Endothelial cell of umbilical vein (primary cell): Measurements from ENCODE around the gene ZNF804A. TPM values are rescaled to one million over a fixed set of nuclear protein-coding genes. Genes with fewer than 3 reads are reported as not detected.

Experiments used
- BruUV-seq: library from RNA; stranded (reverse); fragments of 400-500 nt; replicated peaks from 2 replicates; lab custom pipeline; 2021; lab: Mats Ljungman, UMichigan
- CTCF ChIA-PET: fragments of 300-600, 350-600 bp; sonication (Branson Sonifier 250); formaldehyde crosslinking; loops from one replicate; lab custom pipeline; 2021; ENCODE audit warnings: antibody characterized with exemption, inconsistent platforms; lab: Charles Lee
- POLR2A ChIA-PET: fragments of 300-600, 350-600 bp; sonication (Branson Sonifier 250); formaldehyde crosslinking; loops from one replicate; lab custom pipeline; 2021; ENCODE audit warnings: antibody characterized with exemption, inconsistent platforms; lab: Charles Lee
- DNase-seq: peaks from one replicate; pipeline ENCODE4 v3.0.0-alpha.2; 2011; ENCODE audit warnings: low read depth, low spot score
- FAIRE-seq: peaks from 2 replicates; lab custom pipeline; 2011; peaks lifted over from hg19 to GRCh38; lab: Jason Lieb, UNC
- H2AFZ ChIP-seq: 2 replicates; pipeline ENCODE4 v1.6.0; 2012; ENCODE audit warnings: low read depth, low read length, control low read depth, inconsistent platforms
- H3K27ac ChIP-seq: 2 replicates; pipeline ENCODE4 v1.5.1; 2011; ENCODE audit warnings: low read depth, mild to moderate bottlenecking, control low read depth, low read length, moderate library complexity; ENCODE audit not compliant: insufficient read depth
- H3K27me3 ChIP-seq, 2 experiments: 2 replicates each; pipeline versions ENCODE4 v1.6.0 to v1.6.1; 2011; ENCODE audit warnings: low read length in 2 of 2, mixed read lengths in 1 of 2; ENCODE audit not compliant: control insufficient read depth in 2 of 2, insufficient read depth in 2 of 2
- H3K36me3 ChIP-seq, 2 experiments: 2 replicates in 1 of 2; 3 replicates in 1 of 2; pipeline ENCODE4 v1.5.1; 2011; ENCODE audit warnings: low read length in 2 of 2, mild to moderate bottlenecking in 1 of 2, moderate library complexity in 1 of 2; ENCODE audit not compliant: control insufficient read depth in 2 of 2, insufficient read depth in 2 of 2; ENCODE audit errors: extremely low read depth in 1 of 2
- H3K4me1 ChIP-seq: 3 replicates; pipeline ENCODE4 v1.5.1; 2011; ENCODE audit warnings: mild to moderate bottlenecking, low read length; ENCODE audit not compliant: control insufficient read depth, insufficient read depth; ENCODE audit errors: extremely low read depth
- H3K4me2 ChIP-seq: 2 replicates; pipeline ENCODE4 v1.6.1; 2011; ENCODE audit warnings: low read length, control low read depth, mixed read lengths; ENCODE audit not compliant: insufficient read depth
- H3K4me3 ChIP-seq, 3 experiments: fragments of 200-600 bp in 1 of 3; sonication (generic), shearing (Covaris generic) in 1 of 3; replicated peaks in 1 of 3; 2 replicates each; pipeline ENCODE4 v1.5.1; 2011 to 2016; ENCODE audit warnings: control low read depth in 3 of 3, low read length in 3 of 3, mild to moderate bottlenecking in 2 of 3, inconsistent platforms in 1 of 3, low read depth in 1 of 3, moderate library complexity in 1 of 3; ENCODE audit not compliant: insufficient read depth in 1 of 3
- H3K79me2 ChIP-seq: 2 replicates; pipeline ENCODE4 v1.6.0; 2012; ENCODE audit warnings: low read length, inconsistent platforms; ENCODE audit not compliant: control insufficient read depth, insufficient read depth
- H3K9ac ChIP-seq: replicated peaks from 2 replicates; pipeline ENCODE3; 2011; ENCODE audit warnings: low read length, control low read depth; ENCODE audit not compliant: insufficient read depth; ENCODE audit errors: extremely low read depth
- H3K9me1 ChIP-seq: replicated peaks from 3 replicates; pipeline ENCODE4 v1.6.0; 2011; ENCODE audit warnings: mild to moderate bottlenecking, low read length; ENCODE audit not compliant: control insufficient read depth, insufficient read depth; ENCODE audit errors: extremely low read depth
- H3K9me3 ChIP-seq: replicated peaks from 2 replicates; pipeline ENCODE4 v1.5.1; 2012; ENCODE audit warnings: low read length, inconsistent platforms; ENCODE audit not compliant: control insufficient read depth, insufficient read depth
- H4K20me1 ChIP-seq: replicated peaks from 2 replicates; pipeline ENCODE3; 2011; ENCODE audit warnings: mild to moderate bottlenecking, low read length; ENCODE audit not compliant: control insufficient read depth, insufficient read depth; ENCODE audit errors: extremely low read depth
- CTCF ChIP-seq, 2 donors: IDR thresholded peaks; 1 replicate in 1 of 2; 2 replicates in 1 of 2; pipeline ENCODE4 v1.5.1; 2011; ENCODE audit warnings: low read length in 2 of 2, mild to moderate bottlenecking in 2 of 2, moderate library complexity in 2 of 2, control low read depth in 1 of 2, inconsistent platforms in 1 of 2, low read depth in 1 of 2; ENCODE audit not compliant: insufficient read depth in 1 of 2; ENCODE audit errors: extremely low read depth in 1 of 2
- EZH2 ChIP-seq: IDR thresholded peaks from 2 replicates; pipeline ENCODE4 v1.6.1; 2012; ENCODE audit warnings: borderline replicate concordance, low read depth, mild to moderate bottlenecking, moderate library complexity, low read length, inconsistent platforms; ENCODE audit not compliant: severe bottlenecking
- FOS ChIP-seq: IDR thresholded peaks from 2 replicates; pipeline ENCODE4 v1.6.1; 2011; ENCODE audit warnings: mild to moderate bottlenecking, low read length, moderate library complexity, borderline replicate concordance; ENCODE audit not compliant: insufficient read depth
- GATA2 ChIP-seq: IDR thresholded peaks from 2 replicates; pipeline ENCODE4 v1.7.0; 2011; ENCODE audit warnings: low read depth, mild to moderate bottlenecking, moderate library complexity, mixed read lengths, low read length; ENCODE audit not compliant: insufficient read length, insufficient read depth
- JUN ChIP-seq: IDR thresholded peaks from 2 replicates; pipeline ENCODE4 v1.6.1; 2011; ENCODE audit warnings: borderline replicate concordance, low read depth; ENCODE audit not compliant: insufficient read length, insufficient read depth
- MAX ChIP-seq: IDR thresholded peaks from 2 replicates; pipeline ENCODE4 v1.6.1; 2011; ENCODE audit not compliant: insufficient read depth, insufficient read length
- POLR2AphosphoS5 ChIP-seq: IDR thresholded peaks from 2 replicates; pipeline ENCODE4 v1.6.1; 2012; ENCODE audit warnings: low read depth, mild to moderate bottlenecking, control low read depth, low read length, moderate library complexity; ENCODE audit not compliant: insufficient read depth
- dilution Hi-C: fragments of 300-500 bp; cut with MboI; formaldehyde crosslinking; loops from one replicate; pipeline ENCODE4 v1.15.0; 2019; ENCODE audit warnings: low sequenced_read_pairs; ENCODE audit not compliant: extremely low pct_ligation_motif_present
- intact Hi-C: fragments of 100-400 bp; cut with micrococcal nuclease; formaldehyde crosslinking; loops from one replicate; pipeline ENCODE4 v1.10.0; 2022
- polyA plus RNA-seq, 4 experiments: library from polyadenylated mRNA; depleted of rRNA in 3 of 4; stranded (reverse) in 3 of 4; unstranded in 1 of 4; fragments of >200 nt; gene quantifications; 2 replicates each; pipeline versions ENCODE4 v1.2.1 to v1.2.3, GENCODE V29; 2011 to 2012; ENCODE audit warnings: missing spikeins in 1 of 4
- total RNA-seq: library from RNA; stranded (reverse); gene quantifications from 2 replicates; pipeline ENCODE4 v1.2.3, GENCODE V29; 2021

Gene ZNF804A
- total and polyA plus RNA-seq, 2 donors (not counting 3 experiments of a cell fraction or from before 2014, with no cell fraction given), result 0.22 TPM; not detected in 1

- BruUV-seq, result no TSS peak
- no peak for FAIRE-seq
- ChIA-PET POLR2A (no interaction called here), CTCF (interaction anchor here (1.7 kb wide), 1 partner anchor 10 kb away, joined by 13 read pairs; no protein-coding TSS in a partner anchor)
- no peaks in the 10 kb centered on the region for H4K20me1 ChIP-seq
- no peaks in the 10 kb centered on the region for H3K27me3 ChIP-seq
- TF ChIP-seq FOS (peak; percentile 53), EZH2 (no peak), CTCF (IDR thresholded peaks at IDR 0.05; ENCODE audit: extremely low read depth in 1 of 2, insufficient read depth in 1 of 2, low read depth in 1 of 2, low read length in 2 of 2) (no peak), GATA2 (no peak), JUN (no peak), MAX (no peak), POLR2AphosphoS5 (no peak)
- no peaks in the 10 kb centered on the region for H3K9me1 ChIP-seq
- H3K4me3 ChIP-seq, result no peak overlapping the region
- no peaks in the 10 kb centered on the region for H3K79me2 ChIP-seq
- H3K9ac ChIP-seq, result no peak overlapping the region
- dilution Hi-C loops (no loop called here), intact Hi-C loops (no loop called here)
- H3K4me2 ChIP-seq, result no peak overlapping the region
- no peak overlapping the region for H2AFZ ChIP-seq
- H3K27ac ChIP-seq, result no peak overlapping the region
- H3K36me3 ChIP-seq, result no peaks in the 10 kb centered on the region
- DNase-seq, result peak; percentile 11
- H3K9me3 ChIP-seq, result no peaks in the 10 kb centered on the region
- no peaks in the 10 kb centered on the region for H3K4me1 ChIP-seq
Observed at GRCh38 chr2:184620367-184620766, 22.0 kb downstream of the ZNF804A start.
